H1 (cell line): ENCODE measurements around the gene NR2F2. TPM values are rescaled to one million over a fixed set of nuclear protein-coding genes. Genes with fewer than 3 reads are reported as not detected.
A peak's percentile ranks its signal among the peaks of the same experiment; 100 is the strongest.

Experiments
- CTCF ChIA-PET: fragments of 300-600 bp; sonication (Branson Sonifier 250); formaldehyde crosslinking; loops from one replicate; lab custom pipeline; 2021; ENCODE audit not compliant: partially characterized antibody; lab: Charles Lee
- POLR2A ChIA-PET: fragments of 300-600 bp; sonication (Branson Sonifier 250); formaldehyde crosslinking; loops from one replicate; lab custom pipeline; 2021; ENCODE audit warnings: inconsistent platforms; ENCODE audit not compliant: partially characterized antibody; lab: Charles Lee
- DNase-seq, 2 experiments: peaks; one replicate each; pipeline versions ENCODE4 v3.0.0 to v3.0.0-alpha.2; 2010 to 2022; ENCODE audit warnings: low spot score in 2 of 2, low read depth in 1 of 2, mixed read lengths in 1 of 2
- FAIRE-seq: peaks from 2 replicates; lab custom pipeline; 2011; peaks lifted over from hg19 to GRCh38; lab: Jason Lieb, UNC
- H2AFZ ChIP-seq: 2 replicates; pipeline ENCODE4 v1.8.1; 2012; ENCODE audit warnings: low read length, inconsistent platforms
- H2AK5ac ChIP-seq: 2 replicates; pipeline ENCODE4 v1.6.1; 2013; ENCODE audit warnings: low read depth, low read length
- H2BK120ac ChIP-seq: replicated peaks from 2 replicates; pipeline ENCODE3; 2013; ENCODE audit warnings: low read depth, low read length, inconsistent platforms
- H2BK12ac ChIP-seq: 2 replicates; pipeline ENCODE4 v1.6.1; 2013; ENCODE audit warnings: low read depth, low read length
- H2BK15ac ChIP-seq: 2 replicates; pipeline ENCODE4 v1.6.1; 2013; ENCODE audit warnings: low read length
- H2BK20ac ChIP-seq: 2 replicates; pipeline ENCODE4 v1.6.1; 2013; ENCODE audit warnings: low read length
- H2BK5ac ChIP-seq: 2 replicates; pipeline ENCODE4 v1.6.1; 2013; ENCODE audit warnings: low read depth, low read length
- H3K14ac ChIP-seq: 2 replicates; pipeline ENCODE4 v1.6.1; 2013; ENCODE audit warnings: inconsistent platforms; ENCODE audit not compliant: insufficient read length
- H3K18ac ChIP-seq: 2 replicates; pipeline ENCODE4 v1.6.1; 2013; ENCODE audit warnings: low read length; ENCODE audit errors: extremely low read depth
- H3K23ac ChIP-seq: 2 replicates; pipeline ENCODE4 v1.6.1; 2013; ENCODE audit warnings: inconsistent platforms; ENCODE audit not compliant: insufficient read length
- H3K23me2 ChIP-seq: 2 replicates; pipeline ENCODE4 v1.6.1; 2013; ENCODE audit warnings: low read depth, low read length
- H3K27ac ChIP-seq: 2 replicates; pipeline ENCODE4 v1.6.1; 2011; ENCODE audit warnings: low read depth, low read length, inconsistent platforms
- H3K27me3 ChIP-seq, 4 experiments: replicated peaks in 1 of 4; 1 replicate in 1 of 4; 2 replicates in 3 of 4; pipeline versions ENCODE4 v1.6.1 to v1.8.1; 2011 to 2013; ENCODE audit warnings: low read length in 3 of 4, mild to moderate bottlenecking in 3 of 4, inconsistent platforms in 2 of 4, mixed read lengths in 2 of 4, moderate library complexity in 1 of 4; ENCODE audit not compliant: control insufficient read depth in 3 of 4, insufficient read depth in 3 of 4; ENCODE audit errors: extremely low read depth in 1 of 4
- H3K36me3 ChIP-seq, 4 experiments: 2 replicates each; pipeline versions ENCODE4 v1.6.1 to v1.8.1; 2011 to 2013; ENCODE audit warnings: mild to moderate bottlenecking in 4 of 4, low read length in 3 of 4, moderate library complexity in 2 of 4, control low read depth in 1 of 4, inconsistent platforms in 1 of 4; ENCODE audit not compliant: insufficient read depth in 4 of 4, control insufficient read depth in 2 of 4
- H3K4ac ChIP-seq: replicated peaks from 2 replicates; pipeline ENCODE3; 2013; ENCODE audit warnings: low read length, low read depth, mixed read lengths, inconsistent platforms; ENCODE audit not compliant: insufficient read length
- H3K4me1 ChIP-seq, 4 experiments: replicated peaks in 1 of 4; 1 replicate in 1 of 4; 2 replicates in 3 of 4; pipeline versions ENCODE4 v1.6.1 to v1.8.1; 2011 to 2013; ENCODE audit warnings: low read length in 3 of 4, inconsistent platforms in 2 of 4, mixed read lengths in 1 of 4; ENCODE audit not compliant: insufficient read depth in 4 of 4, control insufficient read depth in 3 of 4
- H3K4me2 ChIP-seq, 2 experiments: 2 replicates each; pipeline versions ENCODE4 v1.6.1 to v1.8.1; 2011 to 2013; ENCODE audit warnings: low read depth in 2 of 2, low read length in 2 of 2, control low read depth in 1 of 2, inconsistent platforms in 1 of 2, mild to moderate bottlenecking in 1 of 2; ENCODE audit not compliant: insufficient read depth in 1 of 2
- H3K4me3 ChIP-seq, 4 experiments: fragments of 200-600, 300-600 bp in 1 of 4; sonication (generic), shearing (Covaris generic), sonication (Bioruptor Twin) in 1 of 4; 2 replicates each; pipeline versions ENCODE4 v1.5.1 to v1.8.1; 2011 to 2016; ENCODE audit warnings: low read length in 4 of 4, low read depth in 3 of 4, control low read depth in 2 of 4, inconsistent platforms in 2 of 4, mild to moderate bottlenecking in 2 of 4, mixed read lengths in 1 of 4, moderate library complexity in 1 of 4; ENCODE audit not compliant: insufficient read depth in 2 of 4; ENCODE audit errors: extremely low read depth in 1 of 4
- H3K56ac ChIP-seq: replicated peaks from 2 replicates; pipeline ENCODE3; 2013; ENCODE audit warnings: low read depth, mild to moderate bottlenecking, mixed read lengths, low read length, inconsistent platforms; ENCODE audit not compliant: insufficient read length
- H3K79me1 ChIP-seq: 2 replicates; pipeline ENCODE4 v1.6.1; 2013; ENCODE audit warnings: low read depth, low read length, control low read depth
- H3K79me2 ChIP-seq, 2 experiments: 2 replicates each; pipeline versions ENCODE4 v1.6.1 to v1.8.1; 2012 to 2013; ENCODE audit warnings: low read length in 2 of 2, mild to moderate bottlenecking in 2 of 2, inconsistent platforms in 1 of 2; ENCODE audit not compliant: insufficient read depth in 2 of 2, control insufficient read depth in 1 of 2
- H3K9ac ChIP-seq, 4 experiments: replicated peaks in 1 of 4; 1 replicate in 1 of 4; 2 replicates in 3 of 4; pipeline versions ENCODE4 v1.6.1 to v1.8.1; 2011 to 2013; ENCODE audit warnings: low read depth in 3 of 4, low read length in 3 of 4, control low read depth in 2 of 4, mild to moderate bottlenecking in 2 of 4, moderate library complexity in 2 of 4, inconsistent platforms in 1 of 4; ENCODE audit errors: extremely low read depth in 1 of 4
- H3K9me3 ChIP-seq, 2 experiments: 2 replicates each; pipeline versions ENCODE4 v1.6.1 to v1.8.1; 2012 to 2013; ENCODE audit warnings: mild to moderate bottlenecking in 2 of 2, moderate library complexity in 2 of 2, control low read depth in 1 of 2, inconsistent platforms in 1 of 2, low read depth in 1 of 2, low read length in 1 of 2, mixed read lengths in 1 of 2; ENCODE audit not compliant: insufficient read depth in 2 of 2
- H4K20me1 ChIP-seq, 2 experiments: replicated peaks in 1 of 2; 2 replicates each; pipeline versions ENCODE3 to v1.8.1; 2011 to 2013; ENCODE audit warnings: inconsistent platforms in 2 of 2, low read length in 2 of 2, mild to moderate bottlenecking in 1 of 2; ENCODE audit not compliant: insufficient read depth in 2 of 2, control insufficient read depth in 1 of 2
- H4K5ac ChIP-seq: 2 replicates; pipeline ENCODE4 v1.6.1; 2013; ENCODE audit warnings: low read length, low read depth, mixed read lengths, inconsistent platforms; ENCODE audit not compliant: insufficient read length
- H4K8ac ChIP-seq: 2 replicates; pipeline ENCODE4 v1.8.0; 2013; ENCODE audit warnings: mild to moderate bottlenecking, moderate library complexity, low read length, inconsistent platforms; ENCODE audit not compliant: insufficient read depth; ENCODE audit errors: extremely low read depth
- H4K91ac ChIP-seq: replicated peaks from 2 replicates; pipeline ENCODE3; 2013; ENCODE audit warnings: low read length, mixed read lengths, inconsistent platforms; ENCODE audit not compliant: insufficient read length
- BCL11A ChIP-seq, 2 experiments: IDR thresholded peaks; one replicate each; pipeline ENCODE4 v1.6.1; 2011; ENCODE audit warnings: low read depth in 2 of 2, low read length in 2 of 2, mild to moderate bottlenecking in 2 of 2
- CHD2 ChIP-seq: IDR thresholded peaks from 2 replicates; pipeline ENCODE4 v1.6.1; 2012; ENCODE audit warnings: low read length, improper control_type of control experiment
- CTBP2 ChIP-seq: IDR thresholded peaks from 2 replicates; pipeline ENCODE4 v1.7.0; 2011; ENCODE audit warnings: borderline replicate concordance, mild to moderate bottlenecking, moderate library complexity, mixed read lengths, low read length; ENCODE audit not compliant: insufficient read depth, insufficient read length
- KDM4A ChIP-seq: IDR thresholded peaks from one replicate; pipeline ENCODE4 v1.7.1; 2012; ENCODE audit warnings: low read depth, mild to moderate bottlenecking, moderate library complexity, low read length, inconsistent platforms; ENCODE audit not compliant: severe bottlenecking
- NANOG ChIP-seq: IDR thresholded peaks from 2 replicates; pipeline ENCODE4 v1.6.1; 2011; ENCODE audit warnings: low read length, low read depth, mild to moderate bottlenecking, inconsistent platforms; ENCODE audit not compliant: insufficient read depth, poor library complexity, severe bottlenecking
- RBBP5 ChIP-seq: IDR thresholded peaks from 2 replicates; pipeline ENCODE4 v1.7.1; 2012; ENCODE audit warnings: low read depth, mild to moderate bottlenecking, inconsistent platforms, low read length, moderate library complexity, borderline replicate concordance
- RFX5 ChIP-seq: IDR thresholded peaks from 2 replicates; pipeline ENCODE4 v1.6.1; 2011; ENCODE audit warnings: low read depth, low read length, improper control_type of control experiment, borderline replicate concordance
- SP4 ChIP-seq: IDR thresholded peaks from 2 replicates; pipeline ENCODE4 v1.6.1; 2012; ENCODE audit warnings: low read length, inconsistent platforms
- TEAD4 ChIP-seq: IDR thresholded peaks from 2 replicates; pipeline ENCODE4 v1.6.1; 2012; ENCODE audit warnings: low read depth, low read length, inconsistent platforms, mixed read lengths
- USF2 ChIP-seq: IDR thresholded peaks from 2 replicates; pipeline ENCODE4 v1.6.1; 2011; ENCODE audit warnings: low read length, improper control_type of control experiment
- WGBS, 2 experiments: shearing (Covaris generic) in 1 of 2; methylation state at CpG; one replicate each; pipeline versions ENCODE4 v1.1.6 to v1.1.7; 2013 to 2015; ENCODE audit warnings: low lambda C conversion rate in 2 of 2, mixed read lengths in 2 of 2, inconsistent platforms in 1 of 2, low coverage in 1 of 2, missing lambda C conversion rate in 1 of 2; ENCODE audit not compliant: insufficient replicate concordance in 2 of 2, insufficient coverage in 1 of 2, insufficient read length in 1 of 2; ENCODE audit errors: extremely low coverage in 1 of 2, missing lambda C conversion rate in 1 of 2; 5-methylcytosine and 5-hydroxymethylcytosine counted together
- polyA plus RNA-seq, 7 experiments: library from polyadenylated mRNA; depleted of rRNA in 3 of 7; stranded (reverse) in 5 of 7; unstranded in 2 of 7; fragments of >200 nt in 5 of 7; fragments of 200-250 nt in 2 of 7; gene quantifications; 1 replicate in 5 of 7; 2 replicates in 1 of 7; 4 replicates in 1 of 7; pipeline versions ENCODE4 v1.2.1 to v1.2.3, GENCODE V29; 2011 to 2013; ENCODE audit warnings: missing spikeins in 2 of 7, mixed read lengths in 2 of 7
- total RNA-seq: library from RNA; stranded (reverse); fragmentation: NEBNext Ultra II Directional; extraction: Animal tissue kit (Norgen Biotek cat#: 25700); gene quantifications from 2 replicates; pipeline ENCODE4 v1.2.1, GENCODE V29; 2021

Gene NR2F2
- total and polyA plus RNA-seq, 2 of the 8 experiments (the other 6 are each of a cell fraction or from before 2014, with no cell fraction given), result 0.03 TPM; not detected in 1

GRCh38 chr15:96331144-96331944 lies 844 bp downstream of the NR2F2 start:
- H2AFZ ChIP-seq, result no peak overlapping the region; the same call in 1 of the 2 replicates
- H4K20me1 ChIP-seq, result peaks cover 0 to 22% of the 10 kb centered on the region in 2 experiments
- H3K9ac ChIP-seq, result peak overlapping the region in 1 of 4 experiments; percentile 53; a peak in 1 of 7 replicates
- H3K79me2 ChIP-seq, result no peaks in the 10 kb centered on the region
- no peak overlapping the region; the same call in 1 of the 2 replicates for H3K18ac ChIP-seq
- no peak overlapping the region; the same call in 1 of the 2 replicates for H2BK15ac ChIP-seq
- H3K56ac ChIP-seq, result no peak overlapping the region
- H2BK5ac ChIP-seq, result no peak overlapping the region
- H3K23ac ChIP-seq, result no peak overlapping the region
- FAIRE-seq (no peak), DNase-seq (peak in 1 of 2 experiments; percentile 67)
- no peak overlapping the region for H3K4ac ChIP-seq
- H3K27me3 ChIP-seq, result peaks cover 75 to 94% (median 87%) of the 10 kb centered on the region in 4 experiments
- no peak overlapping the region; the same call in 1 of the 2 replicates for H2BK12ac ChIP-seq
- ChIA-PET CTCF (interaction anchor here (0.8 to 1.7 kb wide), 3 partner anchors 8 to 12 kb away, joined by 3 to 6 read pairs (median 3); no protein-coding TSS in a partner anchor), POLR2A (interaction anchor here (1.0 to 1.6 kb wide), 2 partner anchors 10 kb away, joined by 4 to 6 read pairs; no protein-coding TSS in a partner anchor)
- no peak overlapping the region for H4K8ac ChIP-seq
- H2BK20ac ChIP-seq, result no peak overlapping the region
- no peak overlapping the region for H4K91ac ChIP-seq
- H3K27ac ChIP-seq, result no peak overlapping the region
- peaks cover 0 to 3% (median 0%) of the 10 kb centered on the region in 4 experiments; a peak in 1 of 8 replicates for H3K36me3 ChIP-seq
- H4K5ac ChIP-seq, result no peak overlapping the region
- H3K9me3 ChIP-seq, result no peaks in the 10 kb centered on the region; a peak in 1 of 4 replicates
- 3% methylated on average over 21 of the region's 77 CpGs; no CpG with 5 or more reads in 1 of the 2 experiments for WGBS, 2 experiments
- H3K4me2 ChIP-seq, result peak overlapping the region; percentile 72 to 77
- no peak overlapping the region for H2BK120ac ChIP-seq
- peaks cover 4% of the 10 kb centered on the region; the same call in 1 of the 2 replicates for H3K23me2 ChIP-seq
- no peaks in the 10 kb centered on the region for H3K79me1 ChIP-seq
- peaks cover 18 to 37% (median 26%) of the 10 kb centered on the region in 4 experiments for H3K4me1 ChIP-seq
- no peak overlapping the region for H3K14ac ChIP-seq
- peak overlapping the region; percentile 7 to 53 (median 26); a peak in 5 of 8 replicates for H3K4me3 ChIP-seq
- no peak overlapping the region for H2AK5ac ChIP-seq
- TF ChIP-seq USF2, result no peak
- TF ChIP-seq NANOG, result no peak
- no peak for TF ChIP-seq CHD2
- no peak for TF ChIP-seq BCL11A (IDR thresholded peaks at IDR 0.05; ENCODE audit: low read depth in 2 of 2, low read length in 2 of 2)
- TF ChIP-seq TEAD4, result no peak
- no peak for TF ChIP-seq RFX5
- TF ChIP-seq KDM4A, result peak; percentile 57
- TF ChIP-seq SP4, result no peak
- peak; percentile 28 for TF ChIP-seq CTBP2
- TF ChIP-seq RBBP5, result no peak
